Astrocyte of the cerebellum (primary cell): ENCODE data around the gene ARMCX6.
"Not testable (repeated sequence)": the region's sequence is repeated elsewhere in the genome, so short reads cannot be mapped to it uniquely, and the experiment has no call there.

Experiments used
- DNase-seq: peaks from one replicate; pipeline ENCODE4 v3.0.0-alpha.2; 2011; ENCODE audit warnings: low read depth
- H3K4me3 ChIP-seq: 2 replicates; pipeline ENCODE4 v1.5.1; 2011; ENCODE audit warnings: mild to moderate bottlenecking, low read depth, low read length, moderate library complexity
- CTCF ChIP-seq: IDR thresholded peaks from 2 replicates; pipeline ENCODE4 v1.5.1; 2012; ENCODE audit warnings: low read length, low read depth, moderate library complexity, mild to moderate bottlenecking; ENCODE audit errors: missing control alignments
- in situ Hi-C: cut with HindIII; loops from 2 replicates; pipeline ENCODE4 v1.10.0; 2017; ENCODE audit warnings: low sequenced_read_pairs

ARMCX6 gene

DNA sequence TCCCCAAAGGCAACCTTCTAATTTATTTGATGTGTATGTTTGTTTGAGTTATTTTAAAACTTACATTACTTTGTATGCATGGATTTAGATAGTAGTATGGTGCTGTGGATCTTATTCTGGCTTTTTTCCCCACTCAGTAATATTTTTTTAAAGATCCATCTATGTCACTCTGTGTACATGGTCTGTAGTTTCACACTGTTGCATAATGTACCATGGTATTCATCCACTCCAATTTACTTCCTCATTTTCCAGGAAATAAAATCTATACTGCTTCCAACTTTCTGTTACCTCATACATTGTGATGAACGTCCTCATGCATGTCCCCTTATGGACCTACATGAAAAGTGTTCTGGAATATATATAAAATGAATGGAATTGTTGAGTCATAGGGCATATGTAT is 24.3 kb upstream of the ARMCX6 start:
- no peak for DNase-seq
- no peak for TF ChIP-seq CTCF
- no peak overlapping the region for H3K4me3 ChIP-seq
- in situ Hi-C loops: no loop called here

- no peak overlapping the region for H3K4me3 ChIP-seq
- in situ Hi-C loops: no loop called here
- no peak for TF ChIP-seq CTCF
- no peak for DNase-seq
Measured at GRCh38 chrX:101639583-101639982, 21.8 kb upstream of the ARMCX6 start.

GRCh38 chrX:101619364-101619763 is 1.6 kb upstream of the ARMCX6 start:
- TF ChIP-seq CTCF: no peak
- in situ Hi-C loops: no loop called here
- no peak overlapping the region for H3K4me3 ChIP-seq
- no peak for DNase-seq

DNA sequence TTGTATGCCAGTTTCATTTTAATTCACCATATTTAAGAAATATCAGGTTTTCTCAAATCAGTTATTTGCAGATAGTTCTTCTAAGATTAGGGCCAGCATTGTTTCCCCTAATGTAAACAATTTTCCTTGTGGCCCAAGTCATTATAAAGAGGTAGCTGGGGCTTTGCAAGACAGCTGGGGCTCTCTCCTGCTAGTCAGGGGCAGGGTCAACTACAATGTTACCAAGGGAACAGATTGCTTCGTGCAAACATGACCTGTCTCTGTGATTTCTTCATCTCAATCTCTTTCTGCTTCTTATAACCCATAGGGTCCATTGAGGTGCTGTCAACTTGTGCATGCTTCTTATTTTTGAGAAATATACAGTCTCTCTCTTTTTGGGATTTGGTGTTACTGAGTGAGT is 12.1 kb downstream of the ARMCX6 start:
- in situ Hi-C loops: no loop called here
- H3K4me3 ChIP-seq: no peak overlapping the region
- no peak for DNase-seq
- no peak for TF ChIP-seq CTCF

DNA sequence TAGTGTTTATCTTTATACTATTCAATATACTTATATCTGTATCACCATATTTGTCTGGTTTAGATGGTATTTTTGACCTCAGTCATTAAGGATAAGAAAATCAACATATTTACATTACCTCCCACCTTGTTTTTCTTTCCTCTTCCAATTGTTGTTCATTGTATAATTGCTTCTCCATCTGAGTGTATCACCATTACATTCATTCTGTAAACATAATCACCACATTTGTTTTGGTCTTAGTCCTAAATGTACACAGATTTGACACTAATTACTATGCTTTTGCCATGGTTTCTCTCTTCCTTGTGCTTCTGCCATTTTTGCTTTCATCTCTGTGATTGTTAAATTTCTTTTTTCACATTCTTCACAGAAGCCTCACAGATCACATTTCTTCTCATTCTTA is 12.7 kb downstream of the ARMCX6 start:
- no peak for TF ChIP-seq CTCF
- in situ Hi-C loops: no loop called here
- no peak for DNase-seq
- H3K4me3 ChIP-seq: no peak overlapping the region

DNA sequence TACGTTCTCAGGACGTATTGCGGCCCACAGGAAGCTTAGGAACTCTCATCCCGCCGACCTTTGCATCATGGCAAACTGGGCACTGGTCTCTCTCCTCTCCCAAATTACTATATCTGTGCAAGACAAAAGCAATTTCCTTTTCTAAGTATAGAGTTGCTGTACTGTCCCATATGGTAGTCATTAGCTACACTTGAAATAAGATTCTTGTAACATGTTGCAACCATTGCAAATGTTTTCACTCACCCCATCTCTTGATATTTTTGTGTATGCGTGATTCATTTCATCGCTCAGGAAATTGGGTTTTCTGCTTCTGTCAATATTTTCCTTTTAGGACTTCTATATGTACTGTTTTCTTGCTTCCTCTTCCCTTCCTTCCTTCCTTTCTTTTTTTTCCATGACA is 15.7 kb downstream of the ARMCX6 start:
- DNase-seq: no peak

GRCh38 chrX:101599592-101599991 is 18.2 kb downstream of the ARMCX6 start:
- DNase-seq, H3K4me3 ChIP-seq, in situ Hi-C loops: not testable (repeated sequence)

More for the DNA sequence above, 15.7 kb downstream of the ARMCX6 start:
- TF ChIP-seq CTCF: no peak
- in situ Hi-C loops: no loop called here
- no peak overlapping the region for H3K4me3 ChIP-seq
